ENCODE measurements around the gene NRTN.

DNA sequence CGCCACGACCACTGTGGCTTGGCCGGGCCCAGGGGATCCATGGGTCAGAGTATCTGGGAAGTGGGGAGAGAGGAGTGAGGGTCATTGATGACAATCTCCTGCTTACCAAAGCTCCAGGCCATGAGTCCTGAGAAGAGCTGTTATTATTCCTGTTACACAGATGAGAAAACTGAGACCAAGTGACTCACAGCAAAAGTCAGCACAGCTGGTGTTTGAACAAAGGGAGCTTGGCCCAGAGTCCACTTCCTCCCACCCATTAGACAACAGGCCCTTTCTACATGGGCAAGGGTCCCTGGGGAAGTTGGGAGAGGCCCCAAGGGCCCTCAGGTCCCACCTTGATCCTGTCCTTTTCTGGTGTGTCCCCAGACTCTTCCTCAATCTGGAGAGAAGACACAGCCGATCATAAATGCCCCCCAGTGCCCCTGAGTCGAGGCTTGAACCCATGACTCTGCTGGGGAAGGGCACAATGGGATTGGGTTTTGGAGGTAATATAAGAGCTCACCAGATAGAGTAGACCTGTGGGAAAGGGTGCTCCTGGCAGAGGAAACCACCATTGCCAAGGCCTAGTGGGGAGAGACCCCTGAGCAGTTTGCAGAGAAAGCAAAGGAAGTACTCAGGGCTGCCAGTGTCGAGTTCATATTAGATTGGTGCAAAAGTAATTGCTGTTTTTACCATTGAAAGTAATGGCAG lies 27.8 kb downstream of the NRTN start:
- TF ChIP-seq, protein P1, sequence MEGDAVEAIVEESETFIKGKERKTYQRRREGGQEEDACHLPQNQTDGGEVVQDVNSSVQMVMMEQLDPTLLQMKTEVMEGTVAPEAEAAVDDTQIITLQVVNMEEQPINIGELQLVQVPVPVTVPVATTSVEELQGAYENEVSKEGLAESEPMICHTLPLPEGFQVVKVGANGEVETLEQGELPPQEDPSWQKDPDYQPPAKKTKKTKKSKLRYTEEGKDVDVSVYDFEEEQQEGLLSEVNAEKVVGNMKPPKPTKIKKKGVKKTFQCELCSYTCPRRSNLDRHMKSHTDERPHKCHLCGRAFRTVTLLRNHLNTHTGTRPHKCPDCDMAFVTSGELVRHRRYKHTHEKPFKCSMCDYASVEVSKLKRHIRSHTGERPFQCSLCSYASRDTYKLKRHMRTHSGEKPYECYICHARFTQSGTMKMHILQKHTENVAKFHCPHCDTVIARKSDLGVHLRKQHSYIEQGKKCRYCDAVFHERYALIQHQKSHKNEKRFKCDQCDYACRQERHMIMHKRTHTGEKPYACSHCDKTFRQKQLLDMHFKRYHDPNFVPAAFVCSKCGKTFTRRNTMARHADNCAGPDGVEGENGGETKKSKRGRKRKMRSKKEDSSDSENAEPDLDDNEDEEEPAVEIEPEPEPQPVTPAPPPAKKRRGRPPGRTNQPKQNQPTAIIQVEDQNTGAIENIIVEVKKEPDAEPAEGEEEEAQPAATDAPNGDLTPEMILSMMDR (IDR thresholded peaks at IDR 0.05), result no peak
- TF ChIP-seq POLR2A (IDR thresholded peaks at IDR 0.05), result no peak

Measured in body of pancreas (tissue), 4 donors.